Measurements from ENCODE around the gene UBAC2. TPM values are rescaled to one million over a fixed set of nuclear protein-coding genes. Genes with fewer than 3 reads are reported as not detected.
"Not testable (repeated sequence)": the region's sequence is repeated elsewhere in the genome, so short reads cannot be mapped to it uniquely, and the experiment has no call there.

Gene UBAC2
- polyA plus RNA-seq, 2 donors, result 63.0 to 70.1 TPM

- Histone ChIP-seq H3K27ac (ENCODE audit: low read depth in 2 of 2, low read length in 1 of 2) (no peak overlapping the region), H3K4me1 (ENCODE audit: control insufficient read depth in 2 of 2, insufficient read depth in 2 of 2, low read length in 1 of 2) (peaks cover 3 to 15% of the 10 kb centered on the region in 2 donors), H3K36me3 (ENCODE audit: control insufficient read depth in 2 of 2, insufficient read depth in 2 of 2, low read length in 1 of 2) (peaks cover 0 to 13% of the 10 kb centered on the region in 2 donors), H3K27me3 (ENCODE audit: control insufficient read depth in 1 of 2, insufficient read depth in 2 of 2, low read length in 2 of 2) (no peaks in the 10 kb centered on the region), H3K4me3 (ENCODE audit: low read depth in 1 of 2, low read length in 2 of 2) (no peak overlapping the region), H3K9me3 (ENCODE audit: control insufficient read depth in 2 of 2, insufficient read depth in 1 of 2, low read depth in 1 of 2, low read length in 1 of 2) (no peaks in the 10 kb centered on the region)
- WGBS, 2 donors, result 94 to 95% methylated on average over 15 of the region's 15 CpGs
These were observed 184.5 kb downstream of the UBAC2 start for GRCh38 chr13:99385161-99385560.

GRCh38 chr13:99385940-99386339 is 185.3 kb downstream of the UBAC2 start:
- Histone ChIP-seq H3K9me3 (ENCODE audit: control insufficient read depth in 2 of 2, insufficient read depth in 1 of 2, low read depth in 1 of 2, low read length in 1 of 2) (no peaks in the 10 kb centered on the region), H3K4me3 (ENCODE audit: low read depth in 1 of 2, low read length in 2 of 2) (no peak overlapping the region)
- 76 to 78% methylated on average over 6 of the region's 6 CpGs for WGBS, 2 donors

GRCh38 chr13:99386495-99386894 is 185.8 kb downstream of the UBAC2 start:
- Histone ChIP-seq H3K9me3 (ENCODE audit: control insufficient read depth in 2 of 2, insufficient read depth in 1 of 2, low read depth in 1 of 2, low read length in 1 of 2) (no peaks in the 10 kb centered on the region), H3K36me3 (ENCODE audit: control insufficient read depth in 2 of 2, insufficient read depth in 2 of 2, low read length in 1 of 2) (peaks cover 0 to 9% of the 10 kb centered on the region in 2 donors)

More at GRCh38 chr13:99385940-99386339, 185.3 kb downstream of the UBAC2 start:
- no peaks in the 10 kb centered on the region for H3K27me3 ChIP-seq (ENCODE audit: control insufficient read depth in 1 of 2, insufficient read depth in 2 of 2, low read length in 2 of 2)
- H3K36me3 ChIP-seq (ENCODE audit: control insufficient read depth in 2 of 2, insufficient read depth in 2 of 2, low read length in 1 of 2), result peaks cover 0 to 11% of the 10 kb centered on the region in 2 donors
- H3K4me1 ChIP-seq (ENCODE audit: control insufficient read depth in 2 of 2, insufficient read depth in 2 of 2, low read length in 1 of 2), result peaks cover 3 to 15% of the 10 kb centered on the region in 2 donors
- no peak overlapping the region for H3K27ac ChIP-seq (ENCODE audit: low read depth in 2 of 2, low read length in 1 of 2)

GRCh38 chr13:99386911-99387788 is 186.5 kb downstream of the UBAC2 start:
- Histone ChIP-seq H3K36me3 (ENCODE audit: control insufficient read depth in 2 of 2, insufficient read depth in 2 of 2, low read length in 1 of 2) (peaks cover 0 to 9% of the 10 kb centered on the region in 2 donors), H3K9me3 (ENCODE audit: control insufficient read depth in 2 of 2, insufficient read depth in 1 of 2, low read depth in 1 of 2, low read length in 1 of 2) (no peaks in the 10 kb centered on the region), H3K4me1 (ENCODE audit: control insufficient read depth in 2 of 2, insufficient read depth in 2 of 2, low read length in 1 of 2) (peaks cover 3 to 14% of the 10 kb centered on the region in 2 donors), H3K27me3 (ENCODE audit: control insufficient read depth in 1 of 2, insufficient read depth in 2 of 2, low read length in 2 of 2) (no peaks in the 10 kb centered on the region), H3K4me3 (ENCODE audit: low read depth in 1 of 2, low read length in 2 of 2) (no peak overlapping the region), H3K27ac (ENCODE audit: low read depth in 2 of 2, low read length in 1 of 2) (no peak overlapping the region)
- 71 to 72% methylated on average over 12 of the region's 12 CpGs for WGBS, 2 donors

More at GRCh38 chr13:99386495-99386894, 185.8 kb downstream of the UBAC2 start:
- WGBS, 2 donors, result 78 to 79% methylated on average over 10 of the region's 10 CpGs
- Histone ChIP-seq H3K4me1 (ENCODE audit: control insufficient read depth in 2 of 2, insufficient read depth in 2 of 2, low read length in 1 of 2) (peaks cover 3 to 15% of the 10 kb centered on the region in 2 donors), H3K4me3 (ENCODE audit: low read depth in 1 of 2, low read length in 2 of 2) (no peak overlapping the region), H3K27me3 (ENCODE audit: control insufficient read depth in 1 of 2, insufficient read depth in 2 of 2, low read length in 2 of 2) (no peaks in the 10 kb centered on the region), H3K27ac (ENCODE audit: low read depth in 2 of 2, low read length in 1 of 2) (no peak overlapping the region)

- Histone ChIP-seq H3K27ac (ENCODE audit: low read depth in 2 of 2, low read length in 1 of 2) (no peak overlapping the region), H3K4me3 (ENCODE audit: low read depth in 1 of 2, low read length in 2 of 2) (no peak overlapping the region), H3K36me3 (ENCODE audit: control insufficient read depth in 2 of 2, insufficient read depth in 2 of 2, low read length in 1 of 2) (peaks cover 0 to 9% of the 10 kb centered on the region in 2 donors), H3K4me1 (ENCODE audit: control insufficient read depth in 2 of 2, insufficient read depth in 2 of 2, low read length in 1 of 2) (peaks cover 3 to 5% of the 10 kb centered on the region in 2 donors), H3K9me3 (ENCODE audit: control insufficient read depth in 2 of 2, insufficient read depth in 1 of 2, low read depth in 1 of 2, low read length in 1 of 2) (no peaks in the 10 kb centered on the region), H3K27me3 (ENCODE audit: control insufficient read depth in 1 of 2, insufficient read depth in 2 of 2, low read length in 2 of 2) (no peaks in the 10 kb centered on the region)
- WGBS, 2 donors, result 97% methylated on average over 14 of the region's 14 CpGs
These were observed 187.8 kb downstream of the UBAC2 start for GRCh38 chr13:99388334-99388923.

- H3K4me1 ChIP-seq (ENCODE audit: control insufficient read depth in 2 of 2, insufficient read depth in 2 of 2, low read length in 1 of 2); H3K27me3 ChIP-seq (ENCODE audit: control insufficient read depth in 1 of 2, insufficient read depth in 2 of 2, low read length in 2 of 2); H3K36me3 ChIP-seq (ENCODE audit: control insufficient read depth in 2 of 2, insufficient read depth in 2 of 2, low read length in 1 of 2); H3K4me3 ChIP-seq (ENCODE audit: low read depth in 1 of 2, low read length in 2 of 2); H3K9me3 ChIP-seq (ENCODE audit: control insufficient read depth in 2 of 2, insufficient read depth in 1 of 2, low read depth in 1 of 2, low read length in 1 of 2); H3K27ac ChIP-seq (ENCODE audit: low read depth in 2 of 2, low read length in 1 of 2): not testable (repeated sequence)
- 90 to 93% methylated on average over 6 of the region's 6 CpGs for WGBS, 2 donors
These were observed 188.4 kb downstream of the UBAC2 start for GRCh38 chr13:99389094-99389493.

GRCh38 chr13:99389520-99390304 is 189.1 kb downstream of the UBAC2 start:
- Histone ChIP-seq H3K27ac (ENCODE audit: low read depth in 2 of 2, low read length in 1 of 2) (no peak overlapping the region), H3K4me3 (ENCODE audit: low read depth in 1 of 2, low read length in 2 of 2) (no peak overlapping the region), H3K27me3 (ENCODE audit: control insufficient read depth in 1 of 2, insufficient read depth in 2 of 2, low read length in 2 of 2) (no peaks in the 10 kb centered on the region), H3K36me3 (ENCODE audit: control insufficient read depth in 2 of 2, insufficient read depth in 2 of 2, low read length in 1 of 2) (peaks cover 0 to 9% of the 10 kb centered on the region in 2 donors), H3K9me3 (ENCODE audit: control insufficient read depth in 2 of 2, insufficient read depth in 1 of 2, low read depth in 1 of 2, low read length in 1 of 2) (no peaks in the 10 kb centered on the region), H3K4me1 (ENCODE audit: control insufficient read depth in 2 of 2, insufficient read depth in 2 of 2, low read length in 1 of 2) (peaks cover 2 to 3% of the 10 kb centered on the region in 2 donors)
- WGBS, 2 donors, result 92 to 96% methylated on average over 19 of the region's 19 CpGs

GRCh38 chr13:99390601-99391000 is 189.9 kb downstream of the UBAC2 start:
- no peak overlapping the region for H3K4me3 ChIP-seq (ENCODE audit: low read depth in 1 of 2, low read length in 2 of 2)
- H3K36me3 ChIP-seq (ENCODE audit: control insufficient read depth in 2 of 2, insufficient read depth in 2 of 2, low read length in 1 of 2), result peaks cover 0 to 6% of the 10 kb centered on the region in 2 donors
- H3K27ac ChIP-seq (ENCODE audit: low read depth in 2 of 2, low read length in 1 of 2), result no peak overlapping the region
- 94 to 96% methylated on average over 13 of the region's 13 CpGs for whole genome bisulfite sequencing, 2 donors
- peaks cover 2 to 3% of the 10 kb centered on the region in 2 donors for H3K4me1 ChIP-seq (ENCODE audit: control insufficient read depth in 2 of 2, insufficient read depth in 2 of 2, low read length in 1 of 2)
- H3K27me3 ChIP-seq (ENCODE audit: control insufficient read depth in 1 of 2, insufficient read depth in 2 of 2, low read length in 2 of 2), result no peaks in the 10 kb centered on the region
- no peaks in the 10 kb centered on the region for H3K9me3 ChIP-seq (ENCODE audit: control insufficient read depth in 2 of 2, insufficient read depth in 1 of 2, low read depth in 1 of 2, low read length in 1 of 2)

- Histone ChIP-seq H3K36me3 (ENCODE audit: control insufficient read depth in 2 of 2, insufficient read depth in 2 of 2, low read length in 1 of 2) (no peaks in the 10 kb centered on the region), H3K9me3 (ENCODE audit: control insufficient read depth in 2 of 2, insufficient read depth in 1 of 2, low read depth in 1 of 2, low read length in 1 of 2) (no peaks in the 10 kb centered on the region), H3K4me3 (ENCODE audit: low read depth in 1 of 2, low read length in 2 of 2) (no peak overlapping the region), H3K27me3 (ENCODE audit: control insufficient read depth in 1 of 2, insufficient read depth in 2 of 2, low read length in 2 of 2) (no peaks in the 10 kb centered on the region), H3K4me1 (ENCODE audit: control insufficient read depth in 2 of 2, insufficient read depth in 2 of 2, low read length in 1 of 2) (peaks cover 2 to 3% of the 10 kb centered on the region in 2 donors), H3K27ac (ENCODE audit: low read depth in 2 of 2, low read length in 1 of 2) (no peak overlapping the region)
- WGBS, 2 donors, result 86 to 87% methylated on average over 11 of the region's 11 CpGs
These were observed 191.3 kb downstream of the UBAC2 start for GRCh38 chr13:99391781-99392469.
